Stimulated activated CD4-positive, alpha-beta T cell treated with anti-CD3 and anti-CD28 coated beads, Interleukin-2, amount 100 ng/mL, for 24 hours (primary cell): ENCODE data around the gene PIGP.
A peak's percentile ranks its signal among the peaks of the same experiment; 100 is the strongest.
"Not testable (repeated sequence)": the region's sequence is repeated elsewhere in the genome, so short reads cannot be mapped to it uniquely, and the experiment has no call there.

Experiments used
- DNase-seq, 2 donors: peaks; one replicate each; pipeline ENCODE4 v3.0.0-alpha.2; 2020

Gene PIGP

GRCh38 chr21:37075214-37075770 is 2.4 kb upstream of the PIGP start:
- DNase-seq = no peak

GRCh38 chr21:37074546-37074945 is 1.7 kb upstream of the PIGP start:
- DNase-seq = no peak

- no peak for DNase-seq
Measured at GRCh38 chr21:37074197-37074510, 1.3 kb upstream of the PIGP start.

GRCh38 chr21:37073417-37074196 is 736 bp upstream of the PIGP start:
- DNase-seq = peak; percentile 61 to 66

- DNase-seq = peak; percentile 70 to 74
Measured at GRCh38 chr21:37072274-37072987, 440 bp downstream of the PIGP start.

- peak in 1 of 2 donors; percentile 28 for DNase-seq
Measured at GRCh38 chr21:37071561-37072273, 1.2 kb downstream of the PIGP start.

- DNase-seq = no peak
Measured at GRCh38 chr21:37065561-37066177, 7.2 kb downstream of the PIGP start.

- no peak for DNase-seq
Measured at GRCh38 chr21:37064841-37065240, 8.0 kb downstream of the PIGP start.

GRCh38 chr21:37063433-37063832 is 9.4 kb downstream of the PIGP start:
- no peak for DNase-seq

- no peak for DNase-seq
Measured at GRCh38 chr21:37062593-37062935, 10.3 kb downstream of the PIGP start.

GRCh38 chr21:37061926-37062592 is 10.8 kb downstream of the PIGP start:
- DNase-seq = no peak

GRCh38 chr21:37060296-37060695 is 12.6 kb downstream of the PIGP start:
- no peak for DNase-seq

GRCh38 chr21:37059181-37059580 is 13.7 kb downstream of the PIGP start:
- DNase-seq = no peak

GRCh38 chr21:37058261-37058660 is 14.6 kb downstream of the PIGP start:
- no peak for DNase-seq

- no peak for DNase-seq
Measured at GRCh38 chr21:37057614-37058013, 15.3 kb downstream of the PIGP start.

GRCh38 chr21:37055271-37055855 is 17.5 kb downstream of the PIGP start:
- no peak for DNase-seq

GRCh38 chr21:37049741-37050140 is 23.1 kb downstream of the PIGP start:
- not testable (repeated sequence) for DNase-seq

GRCh38 chr21:37047079-37047478 is 25.8 kb downstream of the PIGP start:
- DNase-seq = no peak

GRCh38 chr21:37045556-37045955 is 27.3 kb downstream of the PIGP start:
- no peak for DNase-seq

- no peak for DNase-seq
Measured at GRCh38 chr21:37045149-37045548, 27.7 kb downstream of the PIGP start.

GRCh38 chr21:37044643-37045042 is 28.2 kb downstream of the PIGP start:
- DNase-seq = no peak

GRCh38 chr21:37043818-37044217 is 29.1 kb downstream of the PIGP start:
- DNase-seq = no peak
